Measurements from ENCODE around the gene LPCAT3.

- no peak for TF ChIP-seq CTCF (optimal IDR thresholded peaks at IDR 0.05 in 1 of 3, IDR thresholded peaks at IDR 0.05 in 1 of 3, conservative IDR thresholded peaks at IDR 0.05 in 1 of 3; ENCODE audit: extremely low read depth in 1 of 3, insufficient read depth in 2 of 3, low read length in 3 of 3)
- no peak for TF ChIP-seq EZH2 (IDR thresholded peaks at IDR 0.05; ENCODE audit: low read length)
These were observed 48.2 kb downstream of the LPCAT3 start for GRCh38 chr12:6970096-6970527.
